Measurements from ENCODE around the gene CBY1. TPM values are rescaled to one million over a fixed set of nuclear protein-coding genes. Genes with fewer than 3 reads are reported as not detected.

CBY1 gene
- total and polyA plus RNA-seq, 10 of the 15 experiments (the other 5 are each of a cell fraction or from before 2014, with no cell fraction given) = 7.3 to 18.6 (median 11.9) TPM

DNA sequence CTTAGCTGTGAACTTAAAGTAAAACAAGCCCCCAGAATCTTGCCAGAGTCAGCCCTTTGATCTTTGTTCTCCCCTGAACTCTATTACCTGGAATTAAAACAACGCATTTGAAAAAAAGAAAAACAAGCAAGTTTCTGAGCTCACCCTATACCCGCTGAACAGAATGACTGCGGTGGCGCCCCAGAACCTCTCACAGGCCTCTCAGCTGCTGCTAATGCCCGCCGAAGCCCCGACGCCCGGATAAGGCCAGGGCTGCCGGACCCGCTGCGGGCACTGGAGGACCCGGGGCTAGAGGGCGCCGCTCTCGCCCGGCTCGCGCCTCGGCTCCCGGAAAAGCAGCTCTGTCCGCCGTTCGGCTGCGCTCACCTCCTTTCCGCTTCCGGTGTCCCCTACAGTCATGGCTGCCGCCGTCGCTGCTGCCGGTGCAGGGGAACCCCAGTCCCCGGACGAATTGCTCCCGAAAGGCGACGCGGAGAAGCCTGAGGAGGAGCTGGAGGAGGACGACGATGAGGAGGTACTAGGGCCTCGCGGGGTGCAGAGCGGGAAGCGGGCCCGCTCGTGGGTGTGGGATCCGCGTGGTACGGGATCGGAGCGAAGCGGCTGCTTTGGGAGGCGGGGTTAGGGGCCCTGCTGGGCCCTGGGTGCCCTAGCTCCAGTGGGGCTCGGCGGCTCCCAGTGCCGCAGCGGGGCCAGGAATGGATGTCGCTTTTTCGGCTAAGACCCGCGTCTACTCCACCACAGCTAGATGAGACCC, 25.3 kb downstream of the CBY1 start, which contains the start of gene TOMM22 (continued):
- TF ChIP-seq NFXL1 (IDR thresholded peaks at IDR 0.05; ENCODE audit: borderline replicate concordance) = no peak
- no peak for TF ChIP-seq CEBPB (IDR thresholded peaks at IDR 0.05; ENCODE audit: borderline replicate concordance in 1 of 2, low read depth in 2 of 2, low read length in 2 of 2)
- no peak for TF ChIP-seq ZSCAN29 (IDR thresholded peaks at IDR 0.05)
- TF ChIP-seq SMAD1 (IDR thresholded peaks at IDR 0.05; ENCODE audit: low read depth, partially characterized antibody) = peak; percentile 53
- no peak for TF ChIP-seq FOS (IDR thresholded peaks at IDR 0.05; ENCODE audit: borderline replicate concordance, extremely low read depth, insufficient read length)
- TF ChIP-seq ZNF207 (IDR thresholded peaks at IDR 0.05; ENCODE audit: borderline replicate concordance) = peak; percentile 97
- peak; percentile 88 for TF ChIP-seq MXI1 (IDR thresholded peaks at IDR 0.05; ENCODE audit: low read depth, low read length)
- no peak; the same call in 1 of the 2 replicates for TF ChIP-seq FOXK2 (IDR thresholded peaks at IDR 0.05)
- TF ChIP-seq, protein P1, sequence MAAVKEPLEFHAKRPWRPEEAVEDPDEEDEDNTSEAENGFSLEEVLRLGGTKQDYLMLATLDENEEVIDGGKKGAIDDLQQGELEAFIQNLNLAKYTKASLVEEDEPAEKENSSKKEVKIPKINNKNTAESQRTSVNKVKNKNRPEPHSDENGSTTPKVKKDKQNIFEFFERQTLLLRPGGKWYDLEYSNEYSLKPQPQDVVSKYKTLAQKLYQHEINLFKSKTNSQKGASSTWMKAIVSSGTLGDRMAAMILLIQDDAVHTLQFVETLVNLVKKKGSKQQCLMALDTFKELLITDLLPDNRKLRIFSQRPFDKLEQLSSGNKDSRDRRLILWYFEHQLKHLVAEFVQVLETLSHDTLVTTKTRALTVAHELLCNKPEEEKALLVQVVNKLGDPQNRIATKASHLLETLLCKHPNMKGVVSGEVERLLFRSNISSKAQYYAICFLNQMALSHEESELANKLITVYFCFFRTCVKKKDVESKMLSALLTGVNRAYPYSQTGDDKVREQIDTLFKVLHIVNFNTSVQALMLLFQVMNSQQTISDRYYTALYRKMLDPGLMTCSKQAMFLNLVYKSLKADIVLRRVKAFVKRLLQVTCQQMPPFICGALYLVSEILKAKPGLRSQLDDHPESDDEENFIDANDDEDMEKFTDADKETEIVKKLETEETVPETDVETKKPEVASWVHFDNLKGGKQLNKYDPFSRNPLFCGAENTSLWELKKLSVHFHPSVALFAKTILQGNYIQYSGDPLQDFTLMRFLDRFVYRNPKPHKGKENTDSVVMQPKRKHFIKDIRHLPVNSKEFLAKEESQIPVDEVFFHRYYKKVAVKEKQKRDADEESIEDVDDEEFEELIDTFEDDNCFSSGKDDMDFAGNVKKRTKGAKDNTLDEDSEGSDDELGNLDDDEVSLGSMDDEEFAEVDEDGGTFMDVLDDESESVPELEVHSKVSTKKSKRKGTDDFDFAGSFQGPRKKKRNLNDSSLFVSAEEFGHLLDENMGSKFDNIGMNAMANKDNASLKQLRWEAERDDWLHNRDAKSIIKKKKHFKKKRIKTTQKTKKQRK (IDR thresholded peaks at IDR 0.05; ENCODE audit: low read depth, low read length) = no peak
- no peak for TF ChIP-seq BCL11A (IDR thresholded peaks at IDR 0.05; ENCODE audit: low read depth, low read length)
- TF ChIP-seq ATF7 (IDR thresholded peaks at IDR 0.05; ENCODE audit: low read depth) = peak; percentile 44
- TF ChIP-seq, protein P2, sequence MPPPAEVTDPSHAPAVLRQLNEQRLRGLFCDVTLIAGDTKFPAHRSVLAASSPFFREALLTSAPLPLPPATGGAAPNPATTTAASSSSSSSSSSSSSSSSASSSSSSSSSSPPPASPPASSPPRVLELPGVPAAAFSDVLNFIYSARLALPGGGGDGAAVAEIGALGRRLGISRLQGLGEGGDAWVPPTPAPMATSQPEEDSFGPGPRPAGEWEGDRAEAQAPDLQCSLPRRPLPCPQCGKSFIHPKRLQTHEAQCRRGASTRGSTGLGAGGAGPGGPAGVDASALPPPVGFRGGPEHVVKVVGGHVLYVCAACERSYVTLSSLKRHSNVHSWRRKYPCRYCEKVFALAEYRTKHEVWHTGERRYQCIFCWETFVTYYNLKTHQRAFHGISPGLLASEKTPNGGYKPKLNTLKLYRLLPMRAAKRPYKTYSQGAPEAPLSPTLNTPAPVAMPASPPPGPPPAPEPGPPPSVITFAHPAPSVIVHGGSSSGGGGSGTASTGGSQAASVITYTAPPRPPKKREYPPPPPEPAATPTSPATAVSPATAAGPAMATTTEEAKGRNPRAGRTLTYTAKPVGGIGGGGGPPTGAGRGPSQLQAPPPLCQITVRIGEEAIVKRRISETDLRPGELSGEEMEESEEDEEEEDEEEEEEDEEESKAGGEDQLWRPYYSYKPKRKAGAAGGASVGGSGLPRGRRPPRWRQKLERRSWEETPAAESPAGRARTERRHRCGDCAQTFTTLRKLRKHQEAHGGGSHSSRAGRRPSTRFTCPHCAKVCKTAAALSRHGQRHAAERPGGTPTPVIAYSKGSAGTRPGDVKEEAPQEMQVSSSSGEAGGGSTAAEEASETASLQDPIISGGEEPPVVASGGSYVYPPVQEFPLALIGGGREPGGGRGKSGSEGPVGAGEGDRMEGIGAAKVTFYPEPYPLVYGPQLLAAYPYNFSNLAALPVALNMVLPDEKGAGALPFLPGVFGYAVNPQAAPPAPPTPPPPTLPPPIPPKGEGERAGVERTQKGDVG (CRISPR knock-in tag; IDR thresholded peaks at IDR 0.05) = no peak
- TF ChIP-seq RELA (IDR thresholded peaks at IDR 0.05; ENCODE audit: borderline replicate concordance, partially characterized antibody) = peak; percentile 87
- TF ChIP-seq, protein P3, sequence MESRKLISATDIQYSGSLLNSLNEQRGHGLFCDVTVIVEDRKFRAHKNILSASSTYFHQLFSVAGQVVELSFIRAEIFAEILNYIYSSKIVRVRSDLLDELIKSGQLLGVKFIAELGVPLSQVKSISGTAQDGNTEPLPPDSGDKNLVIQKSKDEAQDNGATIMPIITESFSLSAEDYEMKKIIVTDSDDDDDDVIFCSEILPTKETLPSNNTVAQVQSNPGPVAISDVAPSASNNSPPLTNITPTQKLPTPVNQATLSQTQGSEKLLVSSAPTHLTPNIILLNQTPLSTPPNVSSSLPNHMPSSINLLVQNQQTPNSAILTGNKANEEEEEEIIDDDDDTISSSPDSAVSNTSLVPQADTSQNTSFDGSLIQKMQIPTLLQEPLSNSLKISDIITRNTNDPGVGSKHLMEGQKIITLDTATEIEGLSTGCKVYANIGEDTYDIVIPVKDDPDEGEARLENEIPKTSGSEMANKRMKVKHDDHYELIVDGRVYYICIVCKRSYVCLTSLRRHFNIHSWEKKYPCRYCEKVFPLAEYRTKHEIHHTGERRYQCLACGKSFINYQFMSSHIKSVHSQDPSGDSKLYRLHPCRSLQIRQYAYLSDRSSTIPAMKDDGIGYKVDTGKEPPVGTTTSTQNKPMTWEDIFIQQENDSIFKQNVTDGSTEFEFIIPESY (IDR thresholded peaks at IDR 0.05) = peak; percentile 66; the same call in 1 of the 2 replicates
- TF ChIP-seq, protein P4, sequence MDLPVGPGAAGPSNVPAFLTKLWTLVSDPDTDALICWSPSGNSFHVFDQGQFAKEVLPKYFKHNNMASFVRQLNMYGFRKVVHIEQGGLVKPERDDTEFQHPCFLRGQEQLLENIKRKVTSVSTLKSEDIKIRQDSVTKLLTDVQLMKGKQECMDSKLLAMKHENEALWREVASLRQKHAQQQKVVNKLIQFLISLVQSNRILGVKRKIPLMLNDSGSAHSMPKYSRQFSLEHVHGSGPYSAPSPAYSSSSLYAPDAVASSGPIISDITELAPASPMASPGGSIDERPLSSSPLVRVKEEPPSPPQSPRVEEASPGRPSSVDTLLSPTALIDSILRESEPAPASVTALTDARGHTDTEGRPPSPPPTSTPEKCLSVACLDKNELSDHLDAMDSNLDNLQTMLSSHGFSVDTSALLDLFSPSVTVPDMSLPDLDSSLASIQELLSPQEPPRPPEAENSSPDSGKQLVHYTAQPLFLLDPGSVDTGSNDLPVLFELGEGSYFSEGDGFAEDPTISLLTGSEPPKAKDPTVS (IDR thresholded peaks at IDR 0.05; ENCODE audit: low read depth, low read length) = no peak
- TF ChIP-seq, protein P5, sequence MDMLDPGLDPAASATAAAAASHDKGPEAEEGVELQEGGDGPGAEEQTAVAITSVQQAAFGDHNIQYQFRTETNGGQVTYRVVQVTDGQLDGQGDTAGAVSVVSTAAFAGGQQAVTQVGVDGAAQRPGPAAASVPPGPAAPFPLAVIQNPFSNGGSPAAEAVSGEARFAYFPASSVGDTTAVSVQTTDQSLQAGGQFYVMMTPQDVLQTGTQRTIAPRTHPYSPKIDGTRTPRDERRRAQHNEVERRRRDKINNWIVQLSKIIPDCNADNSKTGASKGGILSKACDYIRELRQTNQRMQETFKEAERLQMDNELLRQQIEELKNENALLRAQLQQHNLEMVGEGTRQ (IDR thresholded peaks at IDR 0.05; ENCODE audit: borderline replicate concordance, low read depth, low read length) = no peak
- peak; percentile 95 for TF ChIP-seq TAF1 (IDR thresholded peaks at IDR 0.05; ENCODE audit: borderline replicate concordance, low read depth, low read length)
- TF ChIP-seq LARP7 (IDR thresholded peaks at IDR 0.05) = peak; percentile 94
- no peak for TF ChIP-seq CHD1 (IDR thresholded peaks at IDR 0.05; ENCODE audit: low read depth, low read length)
